Measurements from ENCODE around the gene TIMM22.

DNA sequence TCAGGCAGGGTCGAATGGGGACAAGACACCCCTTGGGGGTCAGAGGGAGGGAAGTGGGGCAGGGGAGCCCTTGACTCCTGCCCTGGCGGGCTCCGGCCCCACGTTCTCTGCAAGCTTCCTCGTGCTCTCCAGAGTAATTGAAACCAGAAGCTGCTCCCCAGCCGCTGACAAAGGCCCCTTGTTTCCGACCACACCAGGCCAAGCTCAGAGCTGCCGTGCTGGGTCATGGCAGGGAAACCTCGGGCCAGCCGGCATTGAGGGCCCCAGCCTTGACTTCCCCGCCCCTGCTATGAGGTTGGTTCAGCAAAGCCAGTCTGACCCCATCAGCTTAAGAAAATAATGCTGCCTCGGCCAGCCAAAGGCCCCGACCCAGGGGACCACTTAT is 43.3 kb downstream of the TIMM22 start:
- TF ChIP-seq, protein P1, sequence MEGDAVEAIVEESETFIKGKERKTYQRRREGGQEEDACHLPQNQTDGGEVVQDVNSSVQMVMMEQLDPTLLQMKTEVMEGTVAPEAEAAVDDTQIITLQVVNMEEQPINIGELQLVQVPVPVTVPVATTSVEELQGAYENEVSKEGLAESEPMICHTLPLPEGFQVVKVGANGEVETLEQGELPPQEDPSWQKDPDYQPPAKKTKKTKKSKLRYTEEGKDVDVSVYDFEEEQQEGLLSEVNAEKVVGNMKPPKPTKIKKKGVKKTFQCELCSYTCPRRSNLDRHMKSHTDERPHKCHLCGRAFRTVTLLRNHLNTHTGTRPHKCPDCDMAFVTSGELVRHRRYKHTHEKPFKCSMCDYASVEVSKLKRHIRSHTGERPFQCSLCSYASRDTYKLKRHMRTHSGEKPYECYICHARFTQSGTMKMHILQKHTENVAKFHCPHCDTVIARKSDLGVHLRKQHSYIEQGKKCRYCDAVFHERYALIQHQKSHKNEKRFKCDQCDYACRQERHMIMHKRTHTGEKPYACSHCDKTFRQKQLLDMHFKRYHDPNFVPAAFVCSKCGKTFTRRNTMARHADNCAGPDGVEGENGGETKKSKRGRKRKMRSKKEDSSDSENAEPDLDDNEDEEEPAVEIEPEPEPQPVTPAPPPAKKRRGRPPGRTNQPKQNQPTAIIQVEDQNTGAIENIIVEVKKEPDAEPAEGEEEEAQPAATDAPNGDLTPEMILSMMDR (IDR thresholded peaks at IDR 0.05; ENCODE audit: low read length), result no peak
- TF ChIP-seq EZH2 (optimal IDR thresholded peaks at IDR 0.05; ENCODE audit: low read depth, low read length), result no peak

All from MM.1S (cell line).